ENCODE data around the gene DDX10.

Gene DDX10

DNA sequence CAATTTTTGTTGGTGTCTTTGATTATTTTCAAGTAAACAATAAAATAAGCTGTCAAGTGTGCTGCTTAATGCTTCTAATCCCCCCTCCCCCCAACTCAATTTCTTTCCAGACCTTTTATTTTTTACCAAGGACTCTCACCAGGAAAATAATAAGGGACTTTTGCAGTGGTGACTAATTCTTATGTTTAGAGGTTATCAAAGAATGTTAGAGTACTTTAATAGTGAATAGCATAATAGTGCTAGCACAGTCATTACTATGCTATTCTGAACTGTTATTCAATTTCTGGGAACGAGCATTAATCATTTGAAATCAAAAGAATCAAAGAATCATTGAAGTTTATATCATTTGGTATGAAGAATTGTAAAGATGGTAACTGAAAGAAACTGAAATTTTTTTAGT is 251.4 kb downstream of the DDX10 start:
- no peak overlapping the region for H2AFZ ChIP-seq (ENCODE audit: low read depth, low read length)
- H4K20me1 ChIP-seq (ENCODE audit: insufficient read depth, low read length), result no peaks in the 10 kb centered on the region
- H3K9ac ChIP-seq (ENCODE audit: low read depth, low read length), result no peak overlapping the region
- no peaks in the 10 kb centered on the region for H3K4me1 ChIP-seq (ENCODE audit: insufficient read depth, low read length)
- peaks cover 9% of the 10 kb centered on the region; the same call in 1 of the 2 replicates for H3K36me3 ChIP-seq (ENCODE audit: insufficient read depth, low read length)
- H3K27ac ChIP-seq (ENCODE audit: low read length), result no peak overlapping the region
- H3K4me2 ChIP-seq (ENCODE audit: insufficient read depth, low read length), result no peak overlapping the region
- no peak overlapping the region for H3K4me3 ChIP-seq (ENCODE audit: low read depth in 1 of 2, low read length in 2 of 2)
- ATAC-seq (ENCODE audit: insufficient read depth, low read depth) (no peak), DNase-seq (no peak)
- TF ChIP-seq, protein P1, sequence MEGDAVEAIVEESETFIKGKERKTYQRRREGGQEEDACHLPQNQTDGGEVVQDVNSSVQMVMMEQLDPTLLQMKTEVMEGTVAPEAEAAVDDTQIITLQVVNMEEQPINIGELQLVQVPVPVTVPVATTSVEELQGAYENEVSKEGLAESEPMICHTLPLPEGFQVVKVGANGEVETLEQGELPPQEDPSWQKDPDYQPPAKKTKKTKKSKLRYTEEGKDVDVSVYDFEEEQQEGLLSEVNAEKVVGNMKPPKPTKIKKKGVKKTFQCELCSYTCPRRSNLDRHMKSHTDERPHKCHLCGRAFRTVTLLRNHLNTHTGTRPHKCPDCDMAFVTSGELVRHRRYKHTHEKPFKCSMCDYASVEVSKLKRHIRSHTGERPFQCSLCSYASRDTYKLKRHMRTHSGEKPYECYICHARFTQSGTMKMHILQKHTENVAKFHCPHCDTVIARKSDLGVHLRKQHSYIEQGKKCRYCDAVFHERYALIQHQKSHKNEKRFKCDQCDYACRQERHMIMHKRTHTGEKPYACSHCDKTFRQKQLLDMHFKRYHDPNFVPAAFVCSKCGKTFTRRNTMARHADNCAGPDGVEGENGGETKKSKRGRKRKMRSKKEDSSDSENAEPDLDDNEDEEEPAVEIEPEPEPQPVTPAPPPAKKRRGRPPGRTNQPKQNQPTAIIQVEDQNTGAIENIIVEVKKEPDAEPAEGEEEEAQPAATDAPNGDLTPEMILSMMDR (IDR thresholded peaks at IDR 0.05; ENCODE audit: borderline replicate concordance, extremely low read depth, low read length, poor library complexity, severe bottlenecking), result no peak
- no peak for TF ChIP-seq EZH2 (IDR thresholded peaks at IDR 0.05; ENCODE audit: borderline replicate concordance, low read depth, low read length, severe bottlenecking)
- no peaks in the 10 kb centered on the region for H3K9me3 ChIP-seq (ENCODE audit: insufficient read depth, low read length, severe bottlenecking)
- no peaks in the 10 kb centered on the region for H3K27me3 ChIP-seq (ENCODE audit: insufficient read depth, low read length, poor library complexity)
- no peaks in the 10 kb centered on the region for H3K79me2 ChIP-seq (ENCODE audit: insufficient read depth, low read length)

DNA sequence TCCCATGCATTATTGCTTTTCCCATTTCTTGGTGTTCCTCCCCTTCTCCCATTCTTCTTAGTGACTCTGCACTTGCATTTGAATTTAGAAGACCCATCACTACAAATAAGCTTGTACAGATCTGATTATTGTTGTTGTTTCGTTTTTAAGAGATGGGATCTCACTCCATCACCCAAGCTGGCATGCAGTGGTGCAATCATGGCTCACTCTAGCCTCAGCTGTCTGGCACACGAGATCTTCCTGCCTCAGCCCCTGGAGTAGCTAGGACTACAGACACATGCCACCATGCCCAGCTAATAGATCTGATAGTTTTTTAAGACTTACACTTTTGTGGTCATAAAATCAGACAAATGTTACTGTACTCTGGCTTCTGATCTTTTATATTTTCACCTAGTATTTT is 252.1 kb downstream of the DDX10 start:
- DNase-seq (no peak), ATAC-seq (ENCODE audit: insufficient read depth, low read depth) (0 out of 3 replicates have a peak, but pooled peaks have one; percentile 22)
- Histone ChIP-seq H3K4me2 (ENCODE audit: insufficient read depth, low read length) (no peak overlapping the region), H3K36me3 (ENCODE audit: insufficient read depth, low read length) (peaks cover 12% of the 10 kb centered on the region; the same call in 1 of the 2 replicates), H3K9me3 (ENCODE audit: insufficient read depth, low read length, severe bottlenecking) (no peaks in the 10 kb centered on the region), H3K27me3 (ENCODE audit: insufficient read depth, low read length, poor library complexity) (no peaks in the 10 kb centered on the region), H3K27ac (ENCODE audit: low read length) (no peak overlapping the region), H4K20me1 (ENCODE audit: insufficient read depth, low read length) (no peaks in the 10 kb centered on the region), H3K4me3 (ENCODE audit: low read depth in 1 of 2, low read length in 2 of 2) (no peak overlapping the region), H3K79me2 (ENCODE audit: insufficient read depth, low read length) (no peaks in the 10 kb centered on the region), H3K9ac (ENCODE audit: low read depth, low read length) (no peak overlapping the region), H2AFZ (ENCODE audit: low read depth, low read length) (no peak overlapping the region), H3K4me1 (ENCODE audit: insufficient read depth, low read length) (no peaks in the 10 kb centered on the region)
- TF ChIP-seq EZH2 (IDR thresholded peaks at IDR 0.05; ENCODE audit: borderline replicate concordance, low read depth, low read length, severe bottlenecking), result no peak
- TF ChIP-seq, protein P1 (IDR thresholded peaks at IDR 0.05; ENCODE audit: borderline replicate concordance, extremely low read depth, low read length, poor library complexity, severe bottlenecking), result no peak

DNA sequence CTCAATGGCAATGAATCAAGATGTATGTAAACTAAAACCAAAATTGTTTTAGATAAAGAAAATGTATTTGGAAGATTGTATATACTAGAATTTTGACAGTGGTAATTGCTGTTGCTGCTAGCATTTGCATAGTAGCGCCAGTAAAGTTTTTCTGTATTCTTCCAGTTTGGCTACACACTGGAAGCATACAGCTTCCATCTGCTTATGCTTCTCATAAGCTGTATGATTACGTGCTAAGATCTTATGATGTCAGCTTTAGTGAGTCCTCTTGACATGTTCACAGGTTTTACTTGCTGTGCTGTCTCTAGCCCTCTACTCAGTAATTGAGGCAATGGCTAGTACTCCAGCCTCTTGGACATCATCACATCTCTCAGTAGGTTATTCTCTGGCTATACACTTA is 256.3 kb downstream of the DDX10 start:
- no peaks in the 10 kb centered on the region for H3K9me3 ChIP-seq (ENCODE audit: insufficient read depth, low read length, severe bottlenecking)
- no peak for TF ChIP-seq EZH2 (IDR thresholded peaks at IDR 0.05; ENCODE audit: borderline replicate concordance, low read depth, low read length, severe bottlenecking)
- TF ChIP-seq, protein P1 (IDR thresholded peaks at IDR 0.05; ENCODE audit: borderline replicate concordance, extremely low read depth, low read length, poor library complexity, severe bottlenecking), result no peak
- no peak overlapping the region for H3K4me3 ChIP-seq (ENCODE audit: low read depth in 1 of 2, low read length in 2 of 2)
- DNase-seq (no peak), ATAC-seq (ENCODE audit: insufficient read depth, low read depth) (no peak)
- no peaks in the 10 kb centered on the region for H3K27me3 ChIP-seq (ENCODE audit: insufficient read depth, low read length, poor library complexity)
- no peak overlapping the region for H3K4me2 ChIP-seq (ENCODE audit: insufficient read depth, low read length)
- H3K4me1 ChIP-seq (ENCODE audit: insufficient read depth, low read length), result no peaks in the 10 kb centered on the region
- H2AFZ ChIP-seq (ENCODE audit: low read depth, low read length), result no peak overlapping the region
- no peaks in the 10 kb centered on the region for H4K20me1 ChIP-seq (ENCODE audit: insufficient read depth, low read length)
- no peak overlapping the region for H3K9ac ChIP-seq (ENCODE audit: low read depth, low read length)
- no peaks in the 10 kb centered on the region for H3K79me2 ChIP-seq (ENCODE audit: insufficient read depth, low read length)
- H3K36me3 ChIP-seq (ENCODE audit: insufficient read depth, low read length), result peaks cover 12% of the 10 kb centered on the region; the same call in 1 of the 2 replicates
- no peak overlapping the region for H3K27ac ChIP-seq (ENCODE audit: low read length)

DNA sequence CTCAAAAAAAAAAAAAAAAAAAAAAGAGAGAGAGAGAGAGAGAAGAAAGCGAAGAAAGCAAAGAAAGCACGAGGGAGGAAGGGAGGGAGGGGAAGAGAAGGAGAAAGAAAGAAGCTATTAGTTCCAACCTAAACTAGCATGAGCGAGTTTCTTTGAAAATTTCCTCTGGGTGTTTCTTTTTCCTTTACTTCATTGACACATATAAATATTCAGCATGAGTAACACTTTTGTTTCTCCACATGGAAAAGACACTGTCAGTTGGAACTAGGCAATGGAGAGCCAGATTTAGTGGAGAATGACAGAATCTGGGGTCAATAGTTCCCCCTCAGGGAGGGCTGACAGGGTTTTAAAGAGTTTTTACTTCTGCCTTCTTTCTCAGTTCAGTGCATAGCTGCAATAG is 257.4 kb downstream of the DDX10 start:
- TF ChIP-seq, protein P1 (IDR thresholded peaks at IDR 0.05; ENCODE audit: borderline replicate concordance, extremely low read depth, low read length, poor library complexity, severe bottlenecking), result no peak
- no peak for TF ChIP-seq EZH2 (IDR thresholded peaks at IDR 0.05; ENCODE audit: borderline replicate concordance, low read depth, low read length, severe bottlenecking)

More for the DNA sequence above, 257.4 kb downstream of the DDX10 start:
- no peaks in the 10 kb centered on the region for H3K79me2 ChIP-seq (ENCODE audit: insufficient read depth, low read length)
- no peaks in the 10 kb centered on the region for H3K9me3 ChIP-seq (ENCODE audit: insufficient read depth, low read length, severe bottlenecking)
- no peak overlapping the region for H3K4me2 ChIP-seq (ENCODE audit: insufficient read depth, low read length)
- no peak for DNase-seq
- no peaks in the 10 kb centered on the region for H4K20me1 ChIP-seq (ENCODE audit: insufficient read depth, low read length)
- no peak overlapping the region for H2AFZ ChIP-seq (ENCODE audit: low read depth, low read length)
- ATAC-seq (ENCODE audit: insufficient read depth, low read depth), result no peak
- no peaks in the 10 kb centered on the region for H3K4me1 ChIP-seq (ENCODE audit: insufficient read depth, low read length)
- H3K9ac ChIP-seq (ENCODE audit: low read depth, low read length), result no peak overlapping the region
- peaks cover 12% of the 10 kb centered on the region; the same call in 1 of the 2 replicates for H3K36me3 ChIP-seq (ENCODE audit: insufficient read depth, low read length)
- H3K27me3 ChIP-seq (ENCODE audit: insufficient read depth, low read length, poor library complexity), result no peaks in the 10 kb centered on the region
- H3K27ac ChIP-seq (ENCODE audit: low read length), result no peak overlapping the region
- H3K4me3 ChIP-seq (ENCODE audit: low read depth in 1 of 2, low read length in 2 of 2), result no peak overlapping the region
